ENCODE data around the gene ZBTB9. TPM values are rescaled to one million over a fixed set of nuclear protein-coding genes. Genes with fewer than 3 reads are reported as not detected.

Gene ZBTB9
- 3.7 and 7.1 TPM in 2 replicates for total RNA-seq

GRCh38 chr6:33454009-33454946 lies at the start of gene ZBTB9:
Gene ZBTB9 (plus strand): TSS chr6:33454576. CDS start chr6:33455101, 525 bp downstream.

GRCh38 chr6:33410711-33411631 lies 43.4 kb upstream of the ZBTB9 start, which contains the start of gene PHF1:
Gene PHF1 (plus strand): TSS chr6:33411014. CDS start chr6:33412264, 1,250 bp downstream.

GRCh38 chr6:33417903-33418689 lies 36.3 kb upstream of the ZBTB9 start, which contains the start of gene CUTA:
Gene CUTA (minus strand): TSS chr6:33418107. CDS start chr6:33418000, 107 bp downstream.

GRCh38 chr6:33419580-33420490 lies 34.5 kb upstream of the ZBTB9 start, which contains the start of gene SYNGAP1:
Gene SYNGAP1 (plus strand): TSS chr6:33420065. CDS start chr6:33420265, 200 bp downstream.

Other genes with a start within 250 kb of the ZBTB9 start
- gene HSD17B8, start 249.9 kb upstream of the ZBTB9 start, total RNA-seq = 4.6 and 9.0 TPM in 2 replicates
- gene RING1, start 246.1 kb upstream of the ZBTB9 start, total RNA-seq = 22.8 TPM in 2 replicates
- gene VPS52, start 182.7 kb upstream of the ZBTB9 start, total RNA-seq = 33.8 and 34.1 TPM in 2 replicates
- 3,557 and 4,080 TPM in 2 replicates for gene RPS18, start 182.5 kb upstream of the ZBTB9 start, total RNA-seq
- gene B3GALT4, start 177.5 kb upstream of the ZBTB9 start, total RNA-seq = 1.5 and 2.5 TPM in 2 replicates
- gene WDR46, start 165.3 kb upstream of the ZBTB9 start, total RNA-seq = 106 and 132 TPM in 2 replicates
- gene PFDN6, start 165.0 kb upstream of the ZBTB9 start, total RNA-seq = 49.3 and 78.0 TPM in 2 replicates
- 17.5 and 20.1 TPM in 2 replicates for gene RGL2, start 155.6 kb upstream of the ZBTB9 start, total RNA-seq
- 29.5 and 50.7 TPM in 2 replicates for gene TAPBP, start 140.5 kb upstream of the ZBTB9 start, total RNA-seq
- 11.9 and 20.0 TPM in 2 replicates for gene ZBTB22, start 136.8 kb upstream of the ZBTB9 start, total RNA-seq
- gene DAXX, start 131.6 kb upstream of the ZBTB9 start, total RNA-seq = 37.8 and 57.7 TPM in 2 replicates
- gene KIFC1, start 62.8 kb upstream of the ZBTB9 start, total RNA-seq = 5.9 and 52.1 TPM in 2 replicates
- gene PHF1, start 43.6 kb upstream of the ZBTB9 start, total RNA-seq = 14.8 and 32.4 TPM in 2 replicates
- 87.4 and 143 TPM in 2 replicates for gene CUTA, start 36.5 kb upstream of the ZBTB9 start, total RNA-seq
- gene SYNGAP1, start 34.5 kb upstream of the ZBTB9 start, total RNA-seq = 2.7 and 2.8 TPM in 2 replicates
- gene BAK1, start 125.7 kb downstream of the ZBTB9 start, total RNA-seq = 11.8 and 15.3 TPM in 2 replicates
- gene ITPR3, start 166.7 kb downstream of the ZBTB9 start, total RNA-seq = 9.0 and 10.4 TPM in 2 replicates